Measurements from ENCODE around the gene ROBO1.

Gene ROBO1

DNA sequence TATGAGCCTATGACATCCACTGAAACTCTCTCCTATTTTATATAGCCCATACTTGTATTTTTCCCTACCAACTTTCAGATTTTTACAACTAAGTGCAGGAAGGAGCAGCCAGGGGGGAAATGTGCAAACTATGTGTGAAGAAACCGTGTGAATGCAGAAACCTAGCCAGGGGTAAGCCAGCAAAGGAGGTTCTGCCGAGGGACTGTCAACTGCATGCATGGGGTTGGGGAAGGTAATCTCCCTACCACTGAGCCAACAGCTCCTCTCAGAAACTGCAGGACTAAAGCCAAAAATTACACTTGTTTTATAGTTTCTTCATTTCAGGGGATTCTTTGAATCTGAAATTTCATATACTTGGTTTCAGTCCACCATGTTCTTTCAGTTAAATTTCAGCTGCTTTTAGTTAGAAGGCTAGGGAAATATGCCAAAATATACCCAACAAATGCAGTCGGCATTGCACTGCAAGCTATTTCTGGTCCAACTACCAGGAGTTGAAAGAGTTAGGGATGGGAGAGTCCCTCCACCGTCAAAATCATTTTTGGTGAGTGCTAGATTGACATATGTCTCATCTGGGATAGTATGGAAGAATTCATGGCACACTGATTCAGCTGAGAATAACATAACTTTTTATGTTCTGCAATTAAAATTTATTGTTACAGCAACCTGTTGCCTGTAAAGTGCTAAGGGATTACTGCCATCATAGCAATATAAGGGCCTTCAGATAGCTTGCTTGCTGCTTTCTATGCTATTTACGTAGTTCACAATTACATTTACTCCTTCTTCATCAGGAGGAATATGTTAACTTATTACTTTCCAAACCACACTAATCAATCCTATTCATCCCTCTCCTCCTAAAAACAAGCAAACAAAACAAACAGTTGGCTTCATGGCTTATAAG, 904.2 kb downstream of the ROBO1 start:
- no peak for DNase-seq

DNA sequence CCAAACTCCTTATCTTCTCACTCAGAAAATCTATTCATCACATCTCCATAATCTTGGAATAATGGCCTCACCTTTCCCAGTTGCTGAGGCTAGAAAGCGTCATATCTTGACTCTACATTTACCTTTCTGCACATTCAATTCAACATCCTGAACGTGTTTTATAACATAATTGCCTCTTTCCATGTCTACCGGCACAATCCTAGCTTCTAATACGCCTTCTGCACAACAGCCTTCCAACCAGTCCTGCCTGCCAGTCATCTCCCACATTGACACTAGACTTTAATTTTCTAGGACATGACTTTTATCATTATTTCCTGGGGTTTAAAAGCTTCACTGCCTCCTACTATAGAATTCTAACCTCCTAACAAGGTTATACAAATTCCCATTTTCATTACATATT, 906.6 kb downstream of the ROBO1 start:
- DNase-seq, result no peak

DNA sequence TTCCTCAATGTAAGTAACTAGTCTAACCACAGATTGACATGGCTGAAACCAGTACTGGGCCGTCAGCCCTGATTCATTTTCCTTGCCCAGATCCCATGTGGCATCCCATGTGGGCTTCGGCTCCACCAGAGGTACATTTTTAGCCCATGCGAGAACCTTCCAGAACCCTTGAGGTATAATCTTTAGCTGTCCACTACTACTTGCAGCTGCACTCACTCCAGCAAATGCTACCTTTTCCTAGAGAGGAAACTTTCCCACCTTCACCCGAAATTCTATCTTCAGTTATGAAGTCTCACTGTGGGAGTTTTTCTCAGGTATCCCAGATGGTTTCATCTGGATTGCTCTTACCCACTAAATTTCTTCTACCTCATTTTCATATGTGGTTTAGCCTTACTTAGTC, 907.2 kb downstream of the ROBO1 start:
- no peak for DNase-seq

DNA sequence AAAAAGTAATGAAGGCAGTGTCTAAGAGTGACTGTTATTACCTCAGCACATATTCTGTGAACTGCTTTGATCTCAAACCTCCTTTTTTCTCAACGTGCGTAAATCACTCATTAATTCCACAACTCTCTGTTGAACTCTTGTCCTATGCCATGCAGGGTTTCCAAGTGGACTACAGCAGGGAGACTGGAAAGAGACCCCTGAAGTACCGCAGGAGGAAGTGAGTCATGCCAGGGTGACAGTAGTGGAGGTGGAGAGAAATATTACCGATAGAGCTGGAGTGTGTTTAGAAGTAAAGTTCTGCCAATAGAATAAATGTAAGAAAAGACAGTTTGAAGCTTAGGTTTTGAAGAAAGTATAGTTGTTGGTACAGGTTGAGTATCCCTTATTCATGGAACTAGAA, 908.9 kb downstream of the ROBO1 start:
- no peak for DNase-seq

DNA sequence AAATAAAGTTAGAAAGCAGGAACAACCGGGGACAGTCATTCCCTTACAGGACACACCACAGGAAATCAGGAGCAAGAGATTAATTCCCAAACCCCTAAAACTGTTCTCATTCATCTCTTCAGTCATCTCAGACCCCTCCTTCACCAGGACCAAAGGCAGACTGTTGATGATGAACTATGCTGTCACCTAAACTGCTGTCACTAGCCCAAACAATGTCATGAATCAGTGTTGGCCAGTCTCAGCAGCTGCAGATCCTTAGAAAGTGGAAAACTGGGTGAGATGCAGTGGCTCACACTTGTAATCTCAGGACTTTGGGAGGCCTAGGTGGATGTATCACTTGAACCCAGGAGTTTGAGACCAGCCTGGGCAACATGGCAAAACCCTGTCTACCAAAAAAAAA, 909.6 kb downstream of the ROBO1 start:
- no peak for DNase-seq

DNA sequence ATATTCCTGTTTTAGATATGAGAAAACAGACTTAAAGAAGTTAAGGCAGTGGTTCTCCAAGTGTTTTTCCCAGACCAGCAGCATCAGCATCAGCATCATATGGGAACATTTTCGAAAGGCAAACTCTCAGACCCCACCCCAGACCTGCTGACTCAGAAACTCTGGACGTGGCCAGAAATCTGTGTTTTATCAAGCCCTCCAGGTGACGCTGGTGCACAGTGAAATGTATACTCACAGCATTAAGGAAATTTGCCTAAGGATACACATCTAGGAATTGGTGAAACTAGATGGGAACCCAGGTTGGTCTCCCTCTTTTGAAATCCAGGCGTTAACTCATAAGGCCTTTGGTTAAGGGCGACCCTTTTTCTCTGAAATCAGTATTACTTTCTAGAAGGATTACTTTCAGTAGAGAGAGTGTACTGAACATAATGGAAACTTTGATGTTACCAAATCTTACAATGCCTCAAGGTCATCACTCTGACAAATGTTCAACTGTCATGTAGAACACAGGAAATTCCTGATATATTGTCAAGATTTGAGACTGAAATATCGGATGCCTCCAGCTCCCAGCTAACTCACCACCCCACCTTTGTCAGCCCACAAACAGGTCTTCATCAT, 910.2 kb downstream of the ROBO1 start:
- no peak for DNase-seq

DNA sequence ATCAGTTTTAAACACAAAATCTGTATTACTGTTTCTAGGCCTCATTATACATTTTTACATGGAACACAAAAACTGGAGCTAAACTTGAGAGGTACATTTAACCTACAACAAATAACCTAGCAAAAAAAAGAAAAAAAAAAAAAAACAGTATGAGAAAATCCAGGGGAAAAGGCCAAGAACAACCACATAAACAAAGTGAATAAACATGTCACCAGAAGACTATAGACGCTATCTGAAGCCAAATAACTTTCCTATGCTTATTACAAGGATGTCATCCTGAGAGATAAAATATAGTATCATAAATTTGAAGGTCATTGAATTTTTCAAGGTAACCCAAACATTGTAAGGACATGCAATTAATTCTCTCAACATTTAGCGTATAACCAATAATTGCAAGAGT, 911.6 kb downstream of the ROBO1 start:
- DNase-seq, result no peak

DNA sequence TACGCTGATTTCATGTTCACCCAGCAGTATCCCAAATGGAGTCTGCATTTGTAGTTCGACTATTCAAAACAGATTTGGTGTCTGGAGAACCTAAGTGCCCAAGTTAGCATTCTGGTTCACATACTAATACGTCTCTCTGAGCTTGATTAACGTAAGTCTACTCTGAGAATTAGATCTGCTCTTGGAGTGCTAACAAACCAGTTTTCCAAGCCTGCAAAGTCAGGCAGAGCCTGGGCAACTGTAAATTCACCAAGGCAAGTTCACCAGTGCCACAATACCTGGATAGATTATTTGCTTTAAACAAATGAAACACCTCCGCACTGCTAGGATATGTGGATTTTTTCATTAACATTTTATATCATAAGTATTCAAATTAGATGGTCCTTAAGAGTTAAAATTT, 912.6 kb downstream of the ROBO1 start:
- DNase-seq, result no peak

DNA sequence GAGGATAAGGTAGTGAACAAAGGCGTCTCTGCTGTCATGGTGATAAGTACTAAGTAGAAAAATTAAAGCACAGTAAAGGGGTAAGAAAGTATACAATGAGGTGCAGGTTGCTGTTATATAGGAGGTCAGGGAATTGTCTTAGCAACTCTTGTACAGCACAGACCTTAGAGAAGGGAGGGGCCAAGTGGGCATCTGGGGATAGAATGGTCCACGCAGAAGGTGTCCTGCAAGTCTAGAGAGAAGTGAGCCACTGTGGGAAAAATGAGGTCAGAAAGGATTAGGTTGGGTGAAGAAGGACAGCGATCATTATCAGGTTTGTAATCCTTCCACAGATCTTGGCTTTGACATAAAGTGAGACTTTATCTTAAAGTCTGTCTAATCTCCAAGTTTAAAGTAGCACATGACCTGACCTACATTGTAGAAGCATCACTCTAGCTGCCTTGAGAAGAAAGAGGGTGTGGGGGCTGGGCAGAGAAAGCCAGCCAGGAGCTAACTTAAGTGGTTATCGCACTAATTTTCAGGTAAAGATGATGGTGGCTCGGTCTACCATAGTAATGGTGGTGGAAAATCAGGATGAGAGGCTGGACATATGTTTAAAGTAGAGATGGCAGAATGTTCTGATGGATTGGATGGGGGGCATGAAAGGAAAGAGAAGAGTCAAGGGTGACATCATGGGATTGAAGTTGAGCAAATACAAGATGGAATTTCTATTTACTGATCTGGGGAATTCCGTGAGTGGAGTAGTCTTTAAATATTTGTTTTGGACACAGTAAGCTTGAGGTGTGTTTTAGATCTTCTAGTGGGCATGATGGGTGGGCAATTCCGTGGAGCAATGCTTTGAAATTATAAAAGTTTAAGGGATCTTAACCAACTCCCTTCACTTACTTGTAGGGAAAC, 919.2 kb downstream of the ROBO1 start:
- no peak for DNase-seq

DNA sequence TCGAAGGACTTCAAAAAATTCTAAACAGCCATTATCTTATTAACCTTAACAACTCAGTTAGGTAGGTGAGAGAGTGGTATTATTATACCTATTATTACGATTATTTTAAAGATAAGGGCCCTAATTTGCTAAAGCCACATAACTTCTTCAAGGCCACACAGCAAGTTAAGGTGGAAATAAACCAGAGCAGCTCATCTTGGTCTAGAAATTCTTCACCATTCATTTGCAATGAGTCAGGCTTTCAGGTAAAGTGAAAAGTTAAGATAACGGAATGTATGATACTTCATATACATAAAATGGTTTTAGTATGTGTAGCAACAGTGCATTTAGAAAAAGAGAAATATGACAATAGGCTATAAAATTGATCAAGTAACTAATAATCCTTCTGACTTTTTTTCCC, 920.2 kb downstream of the ROBO1 start:
- no peak for DNase-seq

DNA sequence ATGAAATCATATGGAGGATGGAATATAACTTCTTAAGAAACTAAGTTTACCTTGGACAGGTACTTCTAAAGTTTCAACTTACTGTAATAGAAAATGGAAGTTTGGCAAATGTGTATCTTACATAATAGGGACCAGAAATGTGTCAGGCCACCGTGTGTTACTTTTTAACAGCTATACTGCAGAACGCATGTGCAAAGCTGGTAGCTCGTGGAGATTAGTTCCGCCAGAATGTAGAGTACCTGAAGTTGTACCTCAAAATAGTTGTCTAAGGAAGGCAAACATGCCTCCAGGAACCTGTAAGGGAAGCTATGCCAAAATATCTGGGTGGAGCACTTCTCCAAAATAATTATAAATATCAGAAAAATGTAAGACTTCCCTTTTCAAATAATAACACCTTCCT, 920.6 kb downstream of the ROBO1 start:
- no peak for DNase-seq

DNA sequence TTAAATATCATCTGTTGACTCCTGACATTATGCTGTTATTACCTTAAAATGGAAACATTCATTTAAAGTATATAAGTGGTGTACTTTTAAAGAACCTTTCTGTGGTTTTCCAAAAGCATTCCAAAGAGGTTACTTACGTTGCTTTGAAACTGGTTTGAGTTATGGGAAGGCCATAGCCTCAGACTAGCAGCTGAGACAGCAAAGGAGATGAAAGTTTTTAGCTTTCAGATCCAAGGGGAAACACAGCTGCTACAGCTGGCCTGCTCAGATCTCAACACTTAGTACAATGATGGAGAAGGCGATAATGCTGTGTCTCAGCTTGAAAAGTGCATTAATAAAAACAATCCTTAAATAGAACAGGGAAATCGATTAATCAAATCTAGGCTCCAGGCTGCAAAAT, 921.1 kb downstream of the ROBO1 start:
- DNase-seq, result no peak

DNA sequence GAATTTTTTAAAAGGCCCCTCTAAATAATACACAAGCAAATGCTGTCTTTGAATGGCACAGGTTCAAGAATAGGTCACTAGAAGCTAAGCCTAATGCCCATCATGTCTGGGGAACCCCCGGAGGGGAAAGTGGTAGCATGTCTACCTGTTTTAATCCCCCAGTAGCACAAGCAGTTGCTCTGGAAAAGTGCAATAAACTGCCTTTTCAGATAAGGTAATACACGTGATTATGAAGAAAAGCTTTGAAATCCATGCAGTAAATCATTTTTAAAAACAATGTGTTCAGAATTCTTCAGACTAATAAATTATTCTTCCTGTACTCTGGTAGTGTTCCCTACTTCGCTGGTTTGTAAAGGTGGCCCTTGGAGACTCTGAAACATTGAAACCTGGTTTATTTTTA, 922.2 kb downstream of the ROBO1 start:
- DNase-seq, result no peak

DNA sequence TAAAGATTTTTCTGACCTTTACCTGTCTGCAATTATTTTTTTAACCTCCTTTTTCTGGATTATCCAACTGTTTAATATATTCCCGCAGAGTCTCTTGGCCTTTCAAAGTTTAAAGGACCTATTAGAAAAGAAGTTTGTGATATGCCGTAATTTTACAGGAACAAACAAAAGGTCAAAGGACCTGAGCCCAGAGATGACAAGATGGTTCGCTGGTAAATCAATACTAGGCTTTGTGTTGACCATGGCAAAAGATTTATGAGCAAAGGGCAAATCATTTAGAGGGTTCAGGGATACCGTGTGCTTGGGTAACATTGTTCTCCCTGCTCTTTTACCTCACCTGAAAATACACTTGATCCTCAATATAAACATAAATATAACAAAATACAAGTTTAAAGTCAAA, 923.5 kb downstream of the ROBO1 start:
- no peak for DNase-seq

DNA sequence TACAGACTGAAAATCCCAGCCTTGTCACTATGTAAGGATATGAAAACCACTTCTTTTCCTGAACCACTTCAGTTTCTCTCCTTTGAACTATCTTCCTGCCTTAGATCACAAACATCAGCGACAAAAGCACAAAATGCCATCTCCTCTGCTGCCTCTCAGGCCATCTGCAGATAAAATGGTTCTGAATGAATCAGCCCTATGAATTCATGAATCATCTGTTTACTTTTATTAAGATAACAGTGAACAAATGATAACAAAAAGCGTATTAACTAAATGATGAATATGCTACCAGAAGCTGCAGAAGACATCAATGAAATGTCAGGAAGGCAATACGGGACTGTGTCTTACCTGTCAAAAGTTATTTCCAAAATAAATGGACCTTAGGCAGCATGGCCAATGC, 928.1 kb downstream of the ROBO1 start:
- no peak for DNase-seq

DNA sequence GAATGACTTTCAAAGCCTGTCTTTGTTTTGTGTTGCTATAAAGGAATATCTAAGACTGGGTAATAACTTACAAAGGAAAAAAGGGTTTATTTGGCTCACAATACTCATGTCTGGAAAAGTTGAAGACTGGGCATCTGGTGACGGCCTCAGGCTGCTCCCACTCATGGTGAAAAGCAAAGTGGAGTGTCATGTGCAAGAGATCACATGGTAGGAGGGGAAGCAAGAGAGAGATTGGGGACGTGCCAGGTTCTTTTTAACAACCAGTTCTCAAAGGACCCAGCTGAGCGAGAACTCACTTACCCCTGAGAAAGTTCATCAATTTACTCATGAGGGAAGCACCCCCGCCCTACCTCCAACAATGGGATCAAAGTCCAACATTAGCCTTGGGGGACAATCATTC, 929.4 kb downstream of the ROBO1 start:
- DNase-seq, result no peak

DNA sequence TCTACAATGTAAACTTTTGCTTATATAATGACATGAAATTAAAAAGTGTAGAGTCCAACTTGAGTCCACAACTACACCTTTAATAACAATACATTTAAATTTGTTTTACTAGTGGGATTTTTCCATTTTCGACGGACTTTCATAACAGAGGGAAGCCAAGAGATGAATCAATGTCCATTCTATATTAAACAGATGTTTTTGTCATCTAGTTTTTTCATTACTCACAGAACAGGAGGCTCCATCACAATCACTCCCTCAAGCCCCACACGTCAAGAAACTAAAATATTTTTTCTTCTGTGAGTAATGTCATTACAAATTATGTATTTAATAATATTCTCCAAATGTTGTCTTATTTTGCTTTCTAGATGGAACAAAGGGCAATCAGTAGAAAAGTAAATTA, 932.9 kb downstream of the ROBO1 start:
- DNase-seq, result no peak

DNA sequence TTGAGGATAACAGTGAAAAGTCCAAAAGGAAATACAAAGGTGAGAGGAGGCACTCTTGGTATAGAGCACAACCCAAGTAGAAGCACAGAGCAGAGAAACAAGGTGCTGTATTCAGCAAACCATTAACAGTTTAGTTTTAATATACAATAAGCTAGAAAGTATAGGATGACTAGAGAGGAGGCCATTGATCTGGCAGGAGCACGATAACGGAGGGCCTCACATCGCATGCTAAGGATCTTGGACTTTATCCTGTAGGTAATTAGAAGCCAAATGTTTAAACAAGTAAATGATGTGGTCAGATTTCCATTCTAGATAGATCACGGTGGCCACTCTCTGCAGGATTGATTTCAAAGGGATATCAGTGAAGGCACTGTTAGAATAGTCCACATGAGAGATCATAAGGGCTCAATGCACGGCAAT, 935.0 kb downstream of the ROBO1 start:
- no peak for DNase-seq

DNA sequence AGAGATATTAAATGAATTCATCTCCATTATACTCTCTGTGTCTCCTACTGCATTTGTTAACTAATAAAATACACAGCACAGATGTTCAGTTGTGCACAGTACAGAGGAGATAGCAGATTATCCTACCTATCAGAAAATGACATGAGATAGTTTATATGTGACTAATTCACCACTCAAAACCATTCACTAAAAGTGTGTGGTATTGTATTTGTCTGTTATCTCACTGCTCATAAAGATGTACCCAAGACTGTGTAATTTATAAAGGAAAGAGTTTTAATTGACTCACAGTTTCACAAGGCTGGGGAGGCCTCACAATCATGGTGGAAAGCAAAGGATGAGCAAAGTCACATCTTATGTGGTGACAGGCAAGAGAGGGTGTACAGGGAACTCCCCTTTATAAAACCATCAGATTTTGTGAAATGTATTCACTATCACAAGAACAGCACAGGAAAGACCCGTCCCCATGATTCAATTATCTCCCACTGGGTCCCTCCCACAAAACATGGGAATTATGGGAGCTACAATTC, 936.3 kb downstream of the ROBO1 start:
- DNase-seq, result no peak

DNA sequence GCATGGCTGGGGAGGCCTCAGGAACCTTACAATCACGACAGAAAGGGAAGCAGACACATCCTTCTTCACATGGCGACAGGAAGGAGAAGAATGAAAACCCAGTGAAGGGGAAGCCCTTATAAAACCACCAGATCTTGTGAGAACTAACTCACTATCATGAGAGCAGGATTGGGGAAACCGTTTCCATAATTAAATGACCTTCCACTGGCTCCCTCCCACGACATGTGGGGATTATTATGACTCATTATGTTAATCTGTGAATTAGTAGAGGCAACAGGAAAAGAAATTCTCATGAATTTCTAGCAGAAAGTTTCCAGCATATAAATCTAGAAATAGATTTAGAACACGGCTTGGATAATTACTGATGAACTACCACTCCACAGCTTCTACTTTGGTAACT, 937.3 kb downstream of the ROBO1 start:
- DNase-seq, result no peak

DNA sequence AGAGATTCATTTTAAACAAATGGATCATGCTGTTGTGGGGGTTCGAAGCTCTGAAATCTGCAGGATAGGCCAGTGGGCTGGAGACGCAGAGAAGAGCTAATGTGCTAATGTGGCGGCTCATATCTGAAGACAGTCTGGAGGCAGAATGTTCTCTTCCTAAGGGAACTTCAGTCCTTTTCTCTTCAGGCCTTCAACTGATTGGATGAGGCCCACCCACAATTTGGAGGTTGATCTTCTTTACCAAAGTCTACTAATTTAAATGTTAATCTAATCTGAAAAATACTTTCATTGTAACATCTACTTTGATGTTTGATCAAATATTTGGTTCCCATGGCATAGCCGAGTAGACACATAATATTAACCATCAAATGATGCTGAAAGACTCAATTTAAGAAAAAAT, 940.2 kb downstream of the ROBO1 start:
- no peak for DNase-seq

DNA sequence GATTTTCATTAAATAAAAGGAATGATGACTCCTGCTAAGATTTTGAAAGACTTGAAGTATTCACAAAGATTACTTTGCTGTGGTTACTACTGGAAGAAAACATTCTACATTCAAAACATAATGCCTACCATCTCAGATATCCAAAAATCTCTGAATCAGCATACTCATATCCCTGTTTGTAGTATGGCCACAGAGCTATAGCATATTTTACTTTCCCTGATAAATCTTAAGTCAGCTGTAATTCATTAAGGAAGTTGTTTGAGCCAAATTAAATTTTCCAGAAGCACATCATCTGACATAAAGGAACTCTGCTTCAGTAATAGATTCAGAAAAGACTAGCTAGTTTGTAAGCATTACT, 942.0 kb downstream of the ROBO1 start:
- DNase-seq, result no peak

DNA sequence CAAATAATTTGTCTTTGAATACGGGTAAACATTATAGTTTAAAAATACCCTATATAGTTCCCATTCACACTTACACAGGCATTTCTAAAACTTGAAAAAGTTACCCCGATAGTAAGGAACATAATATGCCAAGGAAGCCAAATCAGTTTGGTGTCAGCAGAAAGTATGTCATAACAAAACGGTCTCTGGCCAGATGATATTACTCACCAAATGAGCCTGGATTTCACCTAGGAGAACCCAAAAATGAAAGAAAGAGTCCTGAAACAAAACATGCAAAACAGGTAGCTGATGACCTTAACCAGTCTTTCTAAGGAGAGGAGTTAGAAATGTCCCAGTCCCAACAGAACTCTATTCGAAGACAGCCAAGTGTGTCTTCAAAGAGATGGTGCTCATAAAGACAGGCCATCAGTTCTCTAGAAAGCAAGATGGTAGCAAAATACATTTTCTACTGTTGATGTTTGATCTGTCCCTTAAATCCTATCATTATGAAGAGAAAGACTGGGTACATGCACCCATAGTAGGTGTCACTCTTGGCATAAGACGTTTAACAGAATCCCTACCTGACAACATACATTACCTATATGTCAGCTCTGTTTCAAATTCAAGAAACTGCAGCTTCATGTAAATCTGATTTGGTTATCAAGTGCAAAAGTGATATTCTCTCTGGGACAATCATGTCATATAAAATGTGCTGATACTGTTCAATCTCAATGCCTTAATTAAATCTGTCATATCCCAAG, 942.5 kb downstream of the ROBO1 start:
- DNase-seq, result no peak

Measured in effector CD8-positive, alpha-beta T cell (primary cell).